Measurements from ENCODE around the gene PLEKHA6. TPM values are rescaled to one million over a fixed set of nuclear protein-coding genes. Genes with fewer than 3 reads are reported as not detected.

The PLEKHA6 gene
- total RNA-seq, 1 experiment from 2014 or later: 2.1 TPM

DNA sequence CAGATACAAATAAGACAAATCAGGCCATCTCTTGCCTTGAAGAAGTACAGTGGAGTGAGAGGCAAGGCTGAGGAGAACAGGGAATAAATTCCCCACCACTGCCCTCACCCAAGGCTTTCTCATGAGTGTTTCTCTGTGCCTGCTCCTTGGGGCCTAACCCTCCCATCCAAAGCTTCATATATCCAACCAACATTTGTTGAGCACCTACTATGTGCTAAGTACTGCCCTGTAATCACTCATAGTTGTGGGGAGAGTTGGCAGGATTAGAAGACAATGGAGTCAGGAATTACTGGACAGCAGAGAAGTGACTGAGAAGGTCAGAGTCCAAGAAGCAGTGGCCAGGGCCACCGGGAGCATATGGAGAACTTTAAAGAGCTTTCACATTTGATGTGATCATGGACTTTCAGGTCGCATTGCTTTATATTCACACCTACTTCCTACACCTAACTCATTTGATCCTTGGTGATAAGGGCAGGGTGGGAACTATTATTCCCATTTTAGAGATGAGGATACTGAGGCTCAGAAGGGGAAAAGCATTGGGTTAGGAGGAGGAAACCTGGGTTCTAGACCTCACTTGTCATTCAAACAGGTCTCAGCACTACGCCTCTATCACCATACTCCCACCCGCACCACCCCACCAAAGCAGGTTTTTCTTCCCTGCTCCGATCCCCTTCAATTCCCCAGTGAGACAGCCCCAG lies 6.4 kb downstream of the PLEKHA6 start:
- no peak overlapping the region for H4K8ac ChIP-seq (replicated peaks; ENCODE audit: insufficient read length, low read depth, low read length)
- no peak overlapping the region for H3K27ac ChIP-seq (ENCODE audit: insufficient read length, low read depth, low read length)
- no peak for DNase-seq
- Mint-ChIP-seq H3K27ac (no peak overlapping the region), H3K27me3 (ENCODE audit: low read depth) (peaks cover 2% of the 10 kb centered on the region), H3K4me3 (no peak overlapping the region), H3K4me1 (peaks cover 21 to 29% of the 10 kb centered on the region in 2 experiments), H3K9me3 (no peaks in the 10 kb centered on the region; a peak in 1 of 5 replicates), H3K36me3 (ENCODE audit: insufficient read depth in 1 of 3, low read depth in 3 of 3) (no peaks in the 10 kb centered on the region)
- H4K20me1 ChIP-seq (ENCODE audit: control insufficient read depth, insufficient read depth, insufficient read length): peaks cover 5% of the 10 kb centered on the region
- no peak overlapping the region for H3K18ac ChIP-seq (ENCODE audit: insufficient read length, low read depth, low read length)
- no peaks in the 10 kb centered on the region for H3K23me2 ChIP-seq (ENCODE audit: insufficient read length, low read depth, low read length, poor library complexity, severe bottlenecking)
- H3K4me1 ChIP-seq (ENCODE audit: insufficient read depth, low read length): 0 out of 2 replicates have a peak, but pooled peaks cover 2% of the 10 kb centered on the region
- H3K9me3 ChIP-seq (ENCODE audit: control insufficient read depth, low read depth, low read length): no peaks in the 10 kb centered on the region
- no peak overlapping the region for H3T11ph ChIP-seq (ENCODE audit: low read length)
- H3K4me2 ChIP-seq (ENCODE audit: insufficient read depth, insufficient read length, low read length): no peak overlapping the region
- no peak overlapping the region for H3K9ac ChIP-seq (ENCODE audit: extremely low read depth, insufficient read length, low read length)
- no peak overlapping the region for H4K5ac ChIP-seq (ENCODE audit: insufficient read length, low read depth, low read length)
- no peak overlapping the region for H3K56ac ChIP-seq (ENCODE audit: insufficient read length, low read depth, low read length)
- H3K79me2 ChIP-seq (ENCODE audit: insufficient read depth, low read length): no peaks in the 10 kb centered on the region
- H2AK5ac ChIP-seq (ENCODE audit: insufficient read length, low read length): no peak overlapping the region
- no peak overlapping the region for H4K91ac ChIP-seq (ENCODE audit: insufficient read length, low read depth, low read length)
- no CpG with 5 or more reads among the region's 5 CpGs for WGBS (ENCODE audit: extremely low coverage, insufficient read length, low lambda C conversion rate)
- H3K27me3 ChIP-seq (ENCODE audit: insufficient read depth, low read length): no peaks in the 10 kb centered on the region
- H3K23ac ChIP-seq (ENCODE audit: insufficient read length, low read depth, low read length): no peak overlapping the region
- H2BK15ac ChIP-seq (ENCODE audit: low read depth, low read length): no peak overlapping the region
- no peak overlapping the region for H2BK5ac ChIP-seq (ENCODE audit: insufficient read length, low read length)
- no peaks in the 10 kb centered on the region for H3K79me1 ChIP-seq (ENCODE audit: insufficient read depth, low read depth, low read length, poor library complexity, severe bottlenecking)
- TF ChIP-seq, protein P1, sequence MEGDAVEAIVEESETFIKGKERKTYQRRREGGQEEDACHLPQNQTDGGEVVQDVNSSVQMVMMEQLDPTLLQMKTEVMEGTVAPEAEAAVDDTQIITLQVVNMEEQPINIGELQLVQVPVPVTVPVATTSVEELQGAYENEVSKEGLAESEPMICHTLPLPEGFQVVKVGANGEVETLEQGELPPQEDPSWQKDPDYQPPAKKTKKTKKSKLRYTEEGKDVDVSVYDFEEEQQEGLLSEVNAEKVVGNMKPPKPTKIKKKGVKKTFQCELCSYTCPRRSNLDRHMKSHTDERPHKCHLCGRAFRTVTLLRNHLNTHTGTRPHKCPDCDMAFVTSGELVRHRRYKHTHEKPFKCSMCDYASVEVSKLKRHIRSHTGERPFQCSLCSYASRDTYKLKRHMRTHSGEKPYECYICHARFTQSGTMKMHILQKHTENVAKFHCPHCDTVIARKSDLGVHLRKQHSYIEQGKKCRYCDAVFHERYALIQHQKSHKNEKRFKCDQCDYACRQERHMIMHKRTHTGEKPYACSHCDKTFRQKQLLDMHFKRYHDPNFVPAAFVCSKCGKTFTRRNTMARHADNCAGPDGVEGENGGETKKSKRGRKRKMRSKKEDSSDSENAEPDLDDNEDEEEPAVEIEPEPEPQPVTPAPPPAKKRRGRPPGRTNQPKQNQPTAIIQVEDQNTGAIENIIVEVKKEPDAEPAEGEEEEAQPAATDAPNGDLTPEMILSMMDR (conservative IDR thresholded peaks at IDR 0.05): no peak
- H2BK120ac ChIP-seq (ENCODE audit: low read depth, low read length, poor library complexity, severe bottlenecking): no peak overlapping the region
- H3K4ac ChIP-seq (ENCODE audit: low read depth, low read length): no peak overlapping the region
- H2AFZ ChIP-seq (ENCODE audit: low read length): no peak overlapping the region
- no peak overlapping the region for H2BK12ac ChIP-seq (ENCODE audit: insufficient read length, low read depth, low read length)
- no peak overlapping the region for H3K14ac ChIP-seq (ENCODE audit: insufficient read depth, low read length)
- H2BK20ac ChIP-seq (ENCODE audit: low read depth, low read length, poor library complexity, severe bottlenecking): no peak overlapping the region
